WERI-Rb-1 (cell line): ENCODE results near the gene GOLGB1.

Source experiments
- DNase-seq: peaks from one replicate; pipeline ENCODE4 v3.0.0-alpha.2; 2020
- H3K27ac ChIP-seq: fragments of 250-450 bp; sonication (Bioruptor Pico); 2 replicates; pipeline ENCODE4 v1.5.1; 2020; ENCODE audit warnings: mild to moderate bottlenecking, moderate library complexity
- H3K27me3 ChIP-seq: fragments of 250-450 bp; sonication (Bioruptor Pico); 2 replicates; pipeline ENCODE4 v1.5.1; 2021; ENCODE audit warnings: mild to moderate bottlenecking, low read depth, moderate library complexity; ENCODE audit not compliant: insufficient read depth, severe bottlenecking
- H3K36me3 ChIP-seq: fragments of 250-450 bp; sonication (Bioruptor Pico); 2 replicates; pipeline ENCODE4 v1.5.1; 2020; ENCODE audit warnings: mild to moderate bottlenecking, moderate library complexity
- H3K4me3 ChIP-seq: 2 replicates; pipeline ENCODE4 v1.5.1; 2011; ENCODE audit warnings: low read depth, mild to moderate bottlenecking, control low read depth, low read length
- H3K9me3 ChIP-seq: fragments of 250-450 bp; sonication (Bioruptor Pico); 2 replicates; pipeline ENCODE4 v1.5.1; 2021; ENCODE audit warnings: mild to moderate bottlenecking, moderate library complexity; ENCODE audit not compliant: severe bottlenecking
- TF ChIP-seq, protein P1 (sequence below): IDR thresholded peaks from 2 replicates; pipeline ENCODE4 v1.5.1; 2011; ENCODE audit warnings: low read depth, mild to moderate bottlenecking, control low read depth, inconsistent platforms, low read length

Gene GOLGB1

DNA sequence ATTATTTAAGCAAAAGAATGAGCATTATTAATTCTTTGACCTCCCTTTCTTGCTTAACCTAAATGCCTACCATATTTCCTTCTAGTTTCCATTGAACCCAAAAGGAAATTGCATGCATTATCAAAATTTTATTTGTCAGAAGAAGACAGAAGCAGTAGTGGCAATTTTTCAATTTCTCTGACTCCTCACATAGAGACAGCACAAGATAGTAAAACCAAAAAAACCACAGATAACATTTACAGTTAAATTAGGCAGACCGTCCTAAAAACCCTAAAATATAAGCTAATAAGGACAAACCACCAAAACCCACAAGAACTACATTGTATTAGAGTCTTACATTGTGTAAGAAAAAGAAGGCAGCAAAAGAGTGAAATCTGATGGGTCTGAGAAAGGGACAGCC, 27.1 kb downstream of the GOLGB1 start:
- no peaks in the 10 kb centered on the region for H3K27me3 ChIP-seq
- DNase-seq: no peak
- TF ChIP-seq, protein P1, sequence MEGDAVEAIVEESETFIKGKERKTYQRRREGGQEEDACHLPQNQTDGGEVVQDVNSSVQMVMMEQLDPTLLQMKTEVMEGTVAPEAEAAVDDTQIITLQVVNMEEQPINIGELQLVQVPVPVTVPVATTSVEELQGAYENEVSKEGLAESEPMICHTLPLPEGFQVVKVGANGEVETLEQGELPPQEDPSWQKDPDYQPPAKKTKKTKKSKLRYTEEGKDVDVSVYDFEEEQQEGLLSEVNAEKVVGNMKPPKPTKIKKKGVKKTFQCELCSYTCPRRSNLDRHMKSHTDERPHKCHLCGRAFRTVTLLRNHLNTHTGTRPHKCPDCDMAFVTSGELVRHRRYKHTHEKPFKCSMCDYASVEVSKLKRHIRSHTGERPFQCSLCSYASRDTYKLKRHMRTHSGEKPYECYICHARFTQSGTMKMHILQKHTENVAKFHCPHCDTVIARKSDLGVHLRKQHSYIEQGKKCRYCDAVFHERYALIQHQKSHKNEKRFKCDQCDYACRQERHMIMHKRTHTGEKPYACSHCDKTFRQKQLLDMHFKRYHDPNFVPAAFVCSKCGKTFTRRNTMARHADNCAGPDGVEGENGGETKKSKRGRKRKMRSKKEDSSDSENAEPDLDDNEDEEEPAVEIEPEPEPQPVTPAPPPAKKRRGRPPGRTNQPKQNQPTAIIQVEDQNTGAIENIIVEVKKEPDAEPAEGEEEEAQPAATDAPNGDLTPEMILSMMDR: no peak
- H3K36me3 ChIP-seq: peaks cover 88% of the 10 kb centered on the region
- no peaks in the 10 kb centered on the region for H3K9me3 ChIP-seq
- H3K27ac ChIP-seq: no peak overlapping the region
- H3K4me3 ChIP-seq: no peak overlapping the region

DNA sequence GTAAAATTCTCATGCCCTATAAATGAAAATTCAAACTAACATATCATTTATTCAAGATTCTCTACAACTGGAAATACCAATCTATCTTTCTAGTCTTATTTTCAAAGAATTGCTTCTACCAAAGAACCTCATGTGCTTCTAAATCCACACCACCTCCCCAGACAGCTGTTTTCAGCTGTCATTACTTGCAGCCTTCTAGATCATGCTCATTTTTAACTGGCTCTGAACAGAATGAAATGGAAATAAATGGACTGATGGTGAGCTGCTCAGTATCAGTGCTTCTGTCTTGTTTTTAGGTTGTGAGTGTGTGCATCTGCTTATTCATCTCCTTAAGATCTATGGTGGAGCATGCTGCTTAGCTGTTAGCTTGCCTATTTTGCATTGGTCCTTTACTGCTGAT, 29.4 kb downstream of the GOLGB1 start:
- TF ChIP-seq, protein P1: no peak
- Histone ChIP-seq H3K4me3 (no peak overlapping the region), H3K27ac (no peak overlapping the region), H3K36me3 (peaks cover 99% of the 10 kb centered on the region), H3K9me3 (no peaks in the 10 kb centered on the region), H3K27me3 (no peaks in the 10 kb centered on the region)
- no peak for DNase-seq

DNA sequence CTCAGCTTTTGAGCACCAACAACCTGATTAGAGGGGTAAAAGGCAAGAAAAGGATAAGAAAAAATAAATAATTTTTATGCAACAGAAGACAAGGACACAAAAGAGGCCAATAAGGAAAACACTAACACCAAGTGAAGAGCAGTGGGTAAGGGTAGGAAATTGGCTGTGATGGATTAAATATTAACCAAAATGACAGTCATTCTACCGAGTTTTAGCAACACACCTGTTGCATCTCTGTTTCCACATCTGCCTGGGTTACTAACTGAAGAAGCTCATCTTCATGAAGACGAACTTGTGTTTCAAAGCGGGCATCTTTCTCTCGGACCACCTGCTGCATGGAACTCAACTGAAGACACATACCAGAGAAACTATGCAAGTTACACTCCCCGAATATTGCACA, 30.1 kb downstream of the GOLGB1 start:
- DNase-seq: no peak

GRCh38 chr3:121718205-121718846, 31.2 kb downstream of the GOLGB1 start:
- Histone ChIP-seq H3K9me3 (no peaks in the 10 kb centered on the region), H3K4me3 (no peak overlapping the region), H3K36me3 (peaks cover 97% of the 10 kb centered on the region), H3K27me3 (no peaks in the 10 kb centered on the region), H3K27ac (no peak overlapping the region)
- DNase-seq: no peak
- TF ChIP-seq, protein P1: no peak

More for the DNA sequence above, 30.1 kb downstream of the GOLGB1 start:
- TF ChIP-seq, protein P1: no peak
- peaks cover 97% of the 10 kb centered on the region for H3K36me3 ChIP-seq
- H3K27ac ChIP-seq: no peak overlapping the region
- no peaks in the 10 kb centered on the region for H3K27me3 ChIP-seq
- H3K9me3 ChIP-seq: no peaks in the 10 kb centered on the region
- H3K4me3 ChIP-seq: no peak overlapping the region

DNA sequence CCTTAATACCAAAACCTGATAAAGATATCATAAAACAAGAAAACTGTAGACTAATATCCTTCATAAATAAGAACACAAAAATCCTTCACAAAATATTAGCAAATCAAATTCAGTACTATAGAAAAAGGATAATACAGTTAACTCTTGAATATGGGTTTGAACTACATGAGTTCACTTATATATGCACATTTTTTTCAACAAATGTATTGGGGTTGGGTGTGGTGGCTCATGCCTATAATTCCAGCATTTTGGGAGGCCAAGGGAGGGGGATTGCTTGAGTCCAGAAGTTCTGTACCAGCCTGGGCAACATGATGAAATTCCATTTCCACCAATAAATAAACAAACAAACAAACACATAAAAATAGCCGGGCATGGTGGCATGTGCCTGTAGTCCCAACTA, 39.2 kb downstream of the GOLGB1 start:
- Histone ChIP-seq H3K27me3 (no peaks in the 10 kb centered on the region), H3K36me3 (peaks cover 64% of the 10 kb centered on the region), H3K27ac (no peak overlapping the region), H3K9me3 (no peaks in the 10 kb centered on the region), H3K4me3 (no peak overlapping the region)
- TF ChIP-seq, protein P1: no peak
- no peak for DNase-seq
